ENCODE results near the gene ATP13A5.

DNA sequence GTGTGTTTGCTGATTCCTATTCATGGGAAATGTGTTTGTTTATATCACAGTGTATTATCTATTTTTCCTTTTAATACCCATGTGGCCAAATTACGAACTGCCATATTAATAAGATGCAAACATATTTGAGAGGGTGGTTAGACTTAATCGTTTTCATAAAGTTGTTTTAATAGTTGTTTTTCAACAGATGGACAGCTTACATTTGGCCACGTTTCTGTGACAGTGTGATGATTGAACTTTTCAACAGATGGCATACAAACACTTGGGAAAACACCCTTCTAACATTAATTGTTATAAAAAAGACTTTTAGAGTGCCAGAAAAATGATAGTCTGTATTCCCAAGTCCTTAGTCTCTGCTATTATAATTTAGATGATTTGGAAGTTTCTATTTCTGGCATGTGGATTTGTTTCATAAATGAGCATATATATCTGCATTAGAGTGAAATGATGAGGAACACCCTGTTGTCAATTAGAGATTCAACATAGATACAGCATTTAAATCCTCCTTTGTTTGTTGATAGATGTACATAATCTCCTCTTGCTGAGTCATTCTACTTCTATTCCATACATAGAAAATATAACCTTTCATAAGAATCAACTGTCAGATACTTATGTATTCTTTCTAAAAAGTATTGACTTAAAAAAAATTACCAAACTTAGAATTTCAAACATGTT lies 124.4 kb downstream of the ATP13A5 start:
- TF ChIP-seq, protein P1, sequence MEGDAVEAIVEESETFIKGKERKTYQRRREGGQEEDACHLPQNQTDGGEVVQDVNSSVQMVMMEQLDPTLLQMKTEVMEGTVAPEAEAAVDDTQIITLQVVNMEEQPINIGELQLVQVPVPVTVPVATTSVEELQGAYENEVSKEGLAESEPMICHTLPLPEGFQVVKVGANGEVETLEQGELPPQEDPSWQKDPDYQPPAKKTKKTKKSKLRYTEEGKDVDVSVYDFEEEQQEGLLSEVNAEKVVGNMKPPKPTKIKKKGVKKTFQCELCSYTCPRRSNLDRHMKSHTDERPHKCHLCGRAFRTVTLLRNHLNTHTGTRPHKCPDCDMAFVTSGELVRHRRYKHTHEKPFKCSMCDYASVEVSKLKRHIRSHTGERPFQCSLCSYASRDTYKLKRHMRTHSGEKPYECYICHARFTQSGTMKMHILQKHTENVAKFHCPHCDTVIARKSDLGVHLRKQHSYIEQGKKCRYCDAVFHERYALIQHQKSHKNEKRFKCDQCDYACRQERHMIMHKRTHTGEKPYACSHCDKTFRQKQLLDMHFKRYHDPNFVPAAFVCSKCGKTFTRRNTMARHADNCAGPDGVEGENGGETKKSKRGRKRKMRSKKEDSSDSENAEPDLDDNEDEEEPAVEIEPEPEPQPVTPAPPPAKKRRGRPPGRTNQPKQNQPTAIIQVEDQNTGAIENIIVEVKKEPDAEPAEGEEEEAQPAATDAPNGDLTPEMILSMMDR (conservative IDR thresholded peaks at IDR 0.05) = no peak; the same call in 1 of the 2 replicates
- no peak for TF ChIP-seq ZFX (IDR thresholded peaks at IDR 0.05)
